ENCODE data around the gene KAT2B. TPM values are rescaled to one million over a fixed set of nuclear protein-coding genes. Genes with fewer than 3 reads are reported as not detected.

Gene KAT2B
- total and polyA plus RNA-seq, 2 donors (not counting 1 experiment from before 2014, with no cell fraction given): 21.7 to 57.5 TPM

DNA sequence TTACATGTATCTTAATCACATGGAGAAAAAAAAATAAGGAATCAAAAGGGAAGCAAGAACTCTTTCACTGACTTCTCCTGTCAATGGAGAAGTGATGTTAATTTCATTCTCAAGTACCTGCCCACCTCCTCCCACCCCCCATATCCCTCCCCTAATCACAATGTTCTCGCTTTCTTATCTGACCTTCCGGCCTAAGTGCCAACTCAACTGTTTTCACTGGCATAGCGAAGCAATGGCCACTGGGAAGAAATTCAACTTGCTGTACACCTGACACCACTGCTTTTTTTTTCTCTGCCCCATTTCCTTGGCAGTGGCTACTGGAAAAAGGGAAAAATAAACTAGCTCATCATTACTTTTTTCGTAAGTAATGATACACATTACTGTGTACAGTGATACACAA lies 142.0 kb downstream of the KAT2B start:
- no peaks in the 10 kb centered on the region for H4K20me1 ChIP-seq (ENCODE audit: control insufficient read depth, insufficient read depth, low read length, poor library complexity, severe bottlenecking)
- H2AFZ ChIP-seq (ENCODE audit: insufficient read depth, low read depth, low read length, poor library complexity, severe bottlenecking): no peak overlapping the region
- H3K4me1 ChIP-seq (ENCODE audit: control insufficient read depth in 2 of 2, insufficient read depth in 2 of 2, low read length in 2 of 2): peaks cover 13 to 19% of the 10 kb centered on the region in 2 donors
- Mint-ChIP-seq H3K27me3 (no peaks in the 10 kb centered on the region), H3K4me3 (no peak overlapping the region), H3K4me1 (peaks cover 2% of the 10 kb centered on the region), H3K9me3 (ENCODE audit: insufficient read depth) (no peaks in the 10 kb centered on the region), H3K27ac (no peak overlapping the region)
- H3K79me2 ChIP-seq (ENCODE audit: control insufficient read depth, insufficient read depth, low read length): peaks cover 24% of the 10 kb centered on the region
- H3K4me3 ChIP-seq (ENCODE audit: control extremely low read depth in 1 of 5, extremely low read depth in 1 of 5, insufficient read depth in 1 of 5, low read depth in 2 of 5, low read length in 4 of 5): no peak overlapping the region
- DNase-seq: no peak
- no peaks in the 10 kb centered on the region for H3K9me3 ChIP-seq (ENCODE audit: control extremely low read depth in 1 of 3, control insufficient read depth in 2 of 3, insufficient read depth in 1 of 3, low read length in 2 of 3)
- no peak overlapping the region for H3K27ac ChIP-seq (ENCODE audit: low read length in 2 of 2)
- peaks cover 5 to 27% of the 10 kb centered on the region in 2 experiments for H3K36me3 ChIP-seq (replicated peaks in 1 of 2; ENCODE audit: control extremely low read depth in 1 of 2, control insufficient read depth in 1 of 2, extremely low read depth in 1 of 2, insufficient read depth in 2 of 2, low read length in 1 of 2)
- no peak overlapping the region for H3K4me2 ChIP-seq (replicated peaks; ENCODE audit: low read depth, low read length, poor library complexity, severe bottlenecking)
- ChIA-PET POLR2A (no interaction called here), CTCF (interaction anchor here (0.6 kb wide), 1 partner anchor 53 kb away, joined by 4 read pairs; no protein-coding TSS in a partner anchor)
- intact Hi-C loops (cut with micrococcal nuclease): loop anchor here (10.0 kb wide), 2 partner anchors 837 to 1737 kb away; no protein-coding TSS in a partner anchor
- no peak overlapping the region for H3K9ac ChIP-seq (ENCODE audit: low read length)
- TF ChIP-seq EZH2 (IDR thresholded peaks at IDR 0.05; ENCODE audit: borderline replicate concordance, insufficient read depth, low read depth, low read length, poor library complexity, severe bottlenecking): no peak
- TF ChIP-seq, protein P1, sequence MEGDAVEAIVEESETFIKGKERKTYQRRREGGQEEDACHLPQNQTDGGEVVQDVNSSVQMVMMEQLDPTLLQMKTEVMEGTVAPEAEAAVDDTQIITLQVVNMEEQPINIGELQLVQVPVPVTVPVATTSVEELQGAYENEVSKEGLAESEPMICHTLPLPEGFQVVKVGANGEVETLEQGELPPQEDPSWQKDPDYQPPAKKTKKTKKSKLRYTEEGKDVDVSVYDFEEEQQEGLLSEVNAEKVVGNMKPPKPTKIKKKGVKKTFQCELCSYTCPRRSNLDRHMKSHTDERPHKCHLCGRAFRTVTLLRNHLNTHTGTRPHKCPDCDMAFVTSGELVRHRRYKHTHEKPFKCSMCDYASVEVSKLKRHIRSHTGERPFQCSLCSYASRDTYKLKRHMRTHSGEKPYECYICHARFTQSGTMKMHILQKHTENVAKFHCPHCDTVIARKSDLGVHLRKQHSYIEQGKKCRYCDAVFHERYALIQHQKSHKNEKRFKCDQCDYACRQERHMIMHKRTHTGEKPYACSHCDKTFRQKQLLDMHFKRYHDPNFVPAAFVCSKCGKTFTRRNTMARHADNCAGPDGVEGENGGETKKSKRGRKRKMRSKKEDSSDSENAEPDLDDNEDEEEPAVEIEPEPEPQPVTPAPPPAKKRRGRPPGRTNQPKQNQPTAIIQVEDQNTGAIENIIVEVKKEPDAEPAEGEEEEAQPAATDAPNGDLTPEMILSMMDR (IDR thresholded peaks at IDR 0.05): no peak
- H3K27me3 ChIP-seq (replicated peaks in 1 of 4; ENCODE audit: control extremely low read depth in 1 of 4, control insufficient read depth in 3 of 4, insufficient read depth in 4 of 4, low read length in 3 of 4): no peaks in the 10 kb centered on the region
- ATAC-seq (ENCODE audit: low read depth): no peak
- 88% methylated on average over 2 of the region's 4 CpGs for WGBS (ENCODE audit: insufficient coverage)

DNA sequence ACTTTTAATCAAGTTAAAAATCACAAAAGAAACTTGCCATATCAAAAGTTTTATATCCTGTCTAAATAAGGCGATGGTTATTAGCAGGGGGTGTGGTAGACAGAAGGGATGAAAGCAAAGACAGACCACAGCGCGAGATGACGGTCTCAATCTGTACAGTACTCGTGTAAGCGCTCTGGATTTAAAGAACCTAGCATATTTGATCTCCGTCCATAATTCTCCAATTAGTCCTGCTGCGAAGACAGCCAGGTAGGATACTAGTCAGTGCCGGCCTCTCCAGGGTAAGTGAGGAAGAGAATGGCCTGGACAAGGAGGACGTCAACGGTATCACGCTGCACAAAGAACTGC lies 145.1 kb downstream of the KAT2B start:
- WGBS (ENCODE audit: insufficient coverage): 4% methylated on average over 8 of the region's 12 CpGs
- peak overlapping the region; percentile 79 for H3K9ac ChIP-seq (ENCODE audit: low read length)
- peaks cover 2 to 14% of the 10 kb centered on the region in 2 experiments for H3K36me3 ChIP-seq (replicated peaks in 1 of 2; ENCODE audit: control extremely low read depth in 1 of 2, control insufficient read depth in 1 of 2, extremely low read depth in 1 of 2, insufficient read depth in 2 of 2, low read length in 1 of 2)
- TF ChIP-seq, protein P1 (IDR thresholded peaks at IDR 0.05): no peak
- TF ChIP-seq EZH2 (IDR thresholded peaks at IDR 0.05; ENCODE audit: borderline replicate concordance, insufficient read depth, low read depth, low read length, poor library complexity, severe bottlenecking): no peak
- peaks cover 4% of the 10 kb centered on the region for H3K4me1 Mint-ChIP-seq
- H3K4me1 ChIP-seq (ENCODE audit: control insufficient read depth in 2 of 2, insufficient read depth in 2 of 2, low read length in 2 of 2): peaks cover 19 to 26% of the 10 kb centered on the region in 2 donors
- ChIA-PET POLR2A (interaction anchor here (1.4 kb wide), 1 partner anchor 145 kb away, joined by 7 read pairs; the partner anchor contains the start of gene KAT2B), CTCF (interaction anchor here (0.6 to 3.2 kb wide), 4 partner anchors 14 to 1039 kb away, joined by 3 to 14 read pairs (median 4); partner anchors contain the start of gene KAT2B)
- H3K27me3 Mint-ChIP-seq: no peaks in the 10 kb centered on the region
- H3K27ac ChIP-seq (ENCODE audit: low read length in 2 of 2): peak overlapping the region; percentile 82 to 84
- ATAC-seq (ENCODE audit: low read depth) (no peak), DNase-seq (no peak)
- H3K4me3 ChIP-seq (ENCODE audit: control extremely low read depth in 1 of 5, extremely low read depth in 1 of 5, insufficient read depth in 1 of 5, low read depth in 2 of 5, low read length in 4 of 5): peak overlapping the region; percentile 70 to 97 (median 85)
- H3K4me2 ChIP-seq (replicated peaks; ENCODE audit: low read depth, low read length, poor library complexity, severe bottlenecking): peak overlapping the region; percentile 81
- intact Hi-C loops (cut with micrococcal nuclease): loop anchor here (5.0 to 10.0 kb wide), 3 partner anchors 298 to 1741 kb away; no protein-coding TSS in a partner anchor
- peak overlapping the region; percentile 90 for H2AFZ ChIP-seq (ENCODE audit: insufficient read depth, low read depth, low read length, poor library complexity, severe bottlenecking)
- H3K9me3 Mint-ChIP-seq (ENCODE audit: insufficient read depth): no peaks in the 10 kb centered on the region
- no peaks in the 10 kb centered on the region for H3K27me3 ChIP-seq (replicated peaks in 1 of 4; ENCODE audit: control extremely low read depth in 1 of 4, control insufficient read depth in 3 of 4, insufficient read depth in 4 of 4, low read length in 3 of 4)
- H3K9me3 ChIP-seq (ENCODE audit: control extremely low read depth in 1 of 3, control insufficient read depth in 2 of 3, insufficient read depth in 1 of 3, low read length in 2 of 3): no peaks in the 10 kb centered on the region
- H4K20me1 ChIP-seq (ENCODE audit: control insufficient read depth, insufficient read depth, low read length, poor library complexity, severe bottlenecking): no peaks in the 10 kb centered on the region
- peaks cover 25% of the 10 kb centered on the region for H3K79me2 ChIP-seq (ENCODE audit: control insufficient read depth, insufficient read depth, low read length)
- H3K4me3 Mint-ChIP-seq: no peak overlapping the region
- H3K27ac Mint-ChIP-seq: no peak overlapping the region

Measured in B cell (primary cell).